NK-92 (cell line): ENCODE data around the gene TMEM98.
"Not testable (repeated sequence)": the region's sequence is repeated elsewhere in the genome, so short reads cannot be mapped to it uniquely, and the experiment has no call there.

Source experiments
- DNase-seq: peaks from one replicate; lab custom pipeline; 2025; ENCODE audit not compliant: unreplicated experiment; lab: John Stamatoyannopoulos, UW

Gene TMEM98

DNA sequence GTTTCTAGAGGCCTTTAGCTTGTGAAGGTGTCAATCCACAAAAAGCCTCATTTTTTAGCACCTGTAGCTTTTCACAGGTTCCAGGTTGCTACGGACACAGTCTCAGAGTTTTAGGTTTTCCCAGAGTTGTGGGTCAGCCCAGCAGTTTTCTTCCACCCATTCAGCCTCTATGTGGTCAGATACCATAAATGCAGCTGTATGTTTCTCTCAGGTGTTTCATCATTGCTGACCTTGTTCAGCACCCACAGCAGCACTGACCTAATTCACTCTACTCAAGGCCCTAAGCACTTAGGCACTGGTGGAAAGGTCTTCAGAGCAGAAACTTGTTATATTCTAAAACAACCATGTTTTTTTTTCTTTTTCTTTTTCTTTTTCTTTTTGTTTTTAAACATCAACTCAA lies 48.7 kb downstream of the TMEM98 start:
- no peak for DNase-seq

DNA sequence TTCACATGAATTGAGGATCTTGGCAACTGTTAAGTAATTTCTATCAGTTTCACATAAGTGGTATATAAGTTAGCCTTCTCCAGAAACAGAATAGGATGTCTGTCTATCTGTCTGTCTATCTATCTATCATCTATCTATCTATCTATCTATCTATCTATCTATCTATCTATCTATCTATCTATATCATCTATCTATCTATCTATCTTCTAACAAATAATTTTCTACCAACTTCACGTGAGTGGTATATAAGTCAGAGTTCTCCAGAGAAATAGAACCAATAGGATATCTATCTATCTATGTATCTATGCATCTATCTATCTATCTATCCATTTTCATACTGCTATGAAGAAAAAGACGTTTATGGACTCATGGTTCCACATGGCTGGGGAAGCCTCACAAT lies 52.3 kb downstream of the TMEM98 start:
- DNase-seq = no peak

DNA sequence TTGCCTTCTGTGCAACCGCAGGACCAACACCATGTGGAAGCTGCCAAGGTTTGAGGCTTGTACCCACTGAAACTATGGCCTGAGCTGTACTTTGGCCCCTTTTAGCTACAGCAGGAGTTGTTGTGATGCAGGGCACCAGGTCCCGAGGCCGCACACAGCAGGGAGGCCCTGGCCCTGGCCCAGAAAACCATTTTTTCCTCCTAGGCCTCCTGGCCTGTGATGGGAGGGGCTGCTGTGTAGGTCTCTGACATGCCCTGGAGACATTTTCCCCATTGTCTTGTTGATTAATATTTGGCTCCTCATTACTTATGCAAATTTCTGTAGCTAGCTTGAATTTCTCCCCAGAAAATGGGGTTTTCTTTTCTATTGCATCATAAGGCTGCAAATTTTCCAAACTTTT lies 53.7 kb downstream of the TMEM98 start:
- DNase-seq = not testable (repeated sequence)

DNA sequence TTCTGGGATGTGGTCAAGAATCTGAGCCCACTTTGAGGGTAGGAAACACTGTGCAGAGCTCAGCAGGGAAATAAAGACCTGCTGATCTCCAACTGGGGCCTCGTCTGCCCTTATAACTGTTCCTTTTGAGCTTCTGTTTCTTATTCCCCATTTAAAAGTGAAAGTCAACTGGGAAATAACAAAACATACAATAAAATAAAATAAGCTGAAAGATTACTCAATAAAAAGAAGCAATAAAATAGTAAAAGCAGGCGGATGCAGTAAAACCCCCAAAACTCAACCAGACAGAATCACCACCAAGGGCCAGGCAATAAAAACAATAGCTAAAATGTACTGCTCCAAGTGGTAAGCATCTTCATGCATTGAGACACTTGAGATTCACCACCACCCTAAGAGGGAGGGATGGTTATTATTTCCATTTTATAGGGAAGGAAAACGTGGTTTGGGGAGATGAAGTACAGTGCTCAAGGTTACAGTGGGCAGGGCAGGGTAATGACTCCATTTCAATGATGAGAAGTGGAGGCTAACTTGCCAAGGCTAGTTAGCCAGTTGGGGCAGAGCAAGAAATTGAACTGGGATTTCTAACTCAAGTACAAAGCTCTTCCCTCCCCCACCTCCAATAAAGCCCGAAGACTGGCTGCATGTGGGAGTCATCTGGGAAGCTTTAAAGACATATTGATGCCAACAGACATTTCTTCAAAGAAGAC lies 57.2 kb downstream of the TMEM98 start:
- DNase-seq = no peak

DNA sequence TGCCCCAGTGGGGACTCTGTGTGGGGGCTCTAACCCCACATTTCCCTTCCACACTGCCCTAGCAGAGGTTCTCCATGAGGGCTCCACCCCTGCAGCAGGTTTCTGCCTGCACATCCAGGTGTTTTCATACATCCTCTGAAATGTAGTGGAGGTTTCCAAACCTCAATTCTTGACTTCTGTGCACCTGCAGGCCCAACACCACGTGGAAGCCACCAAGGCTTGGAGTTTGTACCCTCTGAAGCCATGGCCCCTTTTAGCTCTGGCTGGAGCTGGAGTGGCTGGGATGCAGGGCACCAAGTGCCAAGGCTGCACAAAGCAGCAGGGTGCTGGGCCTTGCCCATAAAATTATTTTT lies 59.5 kb downstream of the TMEM98 start:
- not testable (repeated sequence) for DNase-seq

DNA sequence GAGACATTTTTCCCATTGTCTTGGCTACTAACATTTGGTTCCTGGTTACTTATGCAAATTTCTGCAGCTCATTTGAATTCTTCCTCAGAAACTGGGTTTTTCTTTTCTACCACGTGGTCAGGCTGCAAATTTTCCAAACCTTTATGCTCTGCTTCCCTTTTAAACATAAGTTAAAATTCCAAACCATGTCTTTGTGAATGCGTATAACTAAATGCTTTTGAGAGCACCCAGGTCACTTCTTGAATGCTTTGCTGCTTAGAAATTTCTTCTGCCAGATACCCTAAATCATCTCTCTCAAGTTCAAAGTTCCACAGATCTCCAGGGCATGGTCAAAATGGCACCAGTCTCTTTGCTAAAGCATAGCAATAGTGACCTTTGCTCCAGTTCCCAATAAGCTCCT lies 59.9 kb downstream of the TMEM98 start:
- DNase-seq = not testable (repeated sequence)

DNA sequence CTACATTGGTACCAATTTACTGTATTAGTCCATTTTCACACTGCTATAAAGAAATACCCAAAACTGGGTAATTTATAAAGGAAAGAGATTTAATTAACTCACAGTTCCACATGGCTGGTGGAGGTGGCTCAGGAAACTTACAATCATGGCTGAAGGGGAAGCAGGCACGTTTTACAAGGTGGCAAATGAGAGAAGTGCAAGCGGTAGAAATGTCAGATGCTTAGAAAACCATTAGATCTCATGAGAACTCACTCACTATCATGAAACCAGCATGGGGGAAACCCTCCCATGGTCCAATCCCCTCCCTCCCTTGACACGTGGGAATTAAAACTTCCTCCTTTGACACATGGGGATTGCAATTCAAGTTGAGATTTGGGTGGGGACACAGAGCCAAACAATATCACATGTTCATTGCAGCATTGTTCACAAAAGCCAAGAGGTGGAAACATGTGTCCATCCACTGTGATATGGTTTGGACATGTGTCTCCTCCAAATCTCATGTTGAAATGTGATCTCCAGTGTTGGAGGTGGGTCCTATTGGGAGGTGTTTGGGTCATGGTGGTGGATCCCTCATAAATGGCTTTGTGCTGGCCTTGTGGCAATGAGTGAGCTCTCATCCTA lies 60.6 kb downstream of the TMEM98 start:
- DNase-seq = no peak

DNA sequence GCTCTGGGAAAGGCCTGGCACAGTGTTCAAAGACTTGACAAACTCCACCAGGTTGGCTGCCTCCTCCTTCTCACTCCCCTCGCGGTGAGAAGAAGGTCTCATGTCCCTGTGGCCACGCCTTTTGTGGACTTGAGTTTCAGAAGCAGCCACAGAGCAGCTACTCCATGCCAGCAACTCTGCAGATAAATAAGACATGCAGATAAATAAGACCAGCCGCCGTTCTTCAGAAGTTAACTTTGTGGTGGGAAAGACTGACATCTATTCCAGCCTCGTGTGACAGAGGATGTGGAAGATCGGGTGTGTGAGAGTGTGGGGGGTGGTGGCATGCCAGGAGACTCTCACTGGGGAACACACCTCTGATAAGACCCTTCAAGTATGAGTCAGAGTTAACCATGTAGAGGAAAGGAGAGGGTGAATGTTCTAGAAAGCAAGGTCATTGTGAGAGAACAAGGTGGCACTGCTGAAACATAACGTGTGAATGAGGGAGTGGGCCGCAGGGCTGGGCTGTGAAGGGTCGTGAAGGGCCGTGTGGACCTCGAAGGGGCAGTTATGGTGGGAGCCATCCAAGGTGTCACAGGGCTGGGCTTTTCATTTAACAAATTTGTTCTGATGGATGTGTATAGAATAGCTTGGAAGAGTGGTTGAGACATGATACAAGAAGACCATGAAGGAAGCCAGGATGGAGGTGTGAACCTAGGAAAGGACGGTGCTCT lies 64.5 kb downstream of the TMEM98 start:
- DNase-seq = no peak

DNA sequence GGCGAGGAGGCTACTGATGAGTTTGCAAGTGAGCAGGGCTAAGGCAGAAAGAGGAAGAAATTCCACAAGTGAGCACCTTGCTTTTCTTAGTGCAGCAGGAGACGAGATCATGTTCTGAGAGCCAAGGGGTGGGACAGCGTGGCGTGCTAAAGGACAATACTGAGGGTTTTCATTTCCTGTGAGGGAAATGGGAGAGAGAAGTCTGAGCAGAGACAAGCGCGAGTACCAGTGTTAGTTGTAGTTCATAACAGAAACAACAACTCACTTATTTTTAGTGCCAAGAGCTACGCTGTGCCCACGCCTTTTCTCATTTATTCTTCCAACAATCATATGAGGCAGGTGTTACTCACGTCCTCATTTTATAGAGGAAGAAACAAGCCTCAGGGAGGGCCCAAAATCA lies 66.0 kb downstream of the TMEM98 start:
- no peak for DNase-seq
